GM23338 (cell line): ENCODE results near the gene MED13. TPM values are rescaled to one million over a fixed set of nuclear protein-coding genes. Genes with fewer than 3 reads are reported as not detected.
A peak's percentile ranks its signal among the peaks of the same experiment; 100 is the strongest.

Experiments used
- ATAC-seq: fragments of 200-7000 bp; cut with Tn5 transposase; 3 replicates; pipeline ENCODE4 v1.9.1; 2020
- DNase-seq: peaks from one replicate; pipeline ENCODE4 v3.0.0-alpha.2; 2015; ENCODE audit warnings: low spot score
- H2AFZ ChIP-seq: fragments of 200-600 bp; sonication (generic); 2 replicates; pipeline ENCODE4 v1.8.0; 2016; ENCODE audit warnings: antibody characterized with exemption, mild to moderate bottlenecking, moderate library complexity
- H3F3A ChIP-seq: fragments of 200-600 bp; sonication (generic); replicated peaks from 2 replicates; pipeline ENCODE4 v1.8.0; 2017; ENCODE audit warnings: antibody characterized with exemption, mixed run types, low read depth
- H3K27ac ChIP-seq: fragments of 200-600 bp; sonication (generic); 2 replicates; pipeline ENCODE4 v1.6.1; 2016; ENCODE audit warnings: low read depth
- H3K27me3 ChIP-seq: fragments of 200-600 bp; sonication (generic); 2 replicates; pipeline ENCODE4 v1.8.0; 2016; ENCODE audit warnings: mild to moderate bottlenecking, mixed run types, moderate library complexity; ENCODE audit not compliant: insufficient read depth
- H3K36me3 ChIP-seq: fragments of 200-600 bp; sonication (generic); 2 replicates; pipeline ENCODE4 v1.8.0; 2016; ENCODE audit warnings: mild to moderate bottlenecking; ENCODE audit not compliant: insufficient read depth
- H3K4me1 ChIP-seq: fragments of 200-600 bp; sonication (generic); 2 replicates; pipeline ENCODE4 v1.8.0; 2016; ENCODE audit warnings: mild to moderate bottlenecking, moderate library complexity; ENCODE audit not compliant: insufficient read depth
- H3K4me2 ChIP-seq: fragments of 200-600 bp; sonication (generic); 2 replicates; pipeline ENCODE4 v1.7.1; 2017; ENCODE audit warnings: mixed run types
- H3K4me3 ChIP-seq: fragments of 200-600 bp; sonication (generic); 2 replicates; pipeline ENCODE4 v1.6.1; 2016; ENCODE audit warnings: mixed run types
- H3K79me2 ChIP-seq: fragments of 200-600 bp; sonication (generic); replicated peaks from 2 replicates; pipeline ENCODE4 v1.8.0; 2017; ENCODE audit warnings: mild to moderate bottlenecking; ENCODE audit not compliant: insufficient read depth
- H3K9me2 ChIP-seq: fragments of 200-600 bp; sonication (generic); 2 replicates; pipeline ENCODE4 v1.8.0; 2017; ENCODE audit not compliant: insufficient read depth
- H4K20me1 ChIP-seq: fragments of 200-600 bp; sonication (generic); replicated peaks from 2 replicates; pipeline ENCODE4 v1.8.0; 2017; ENCODE audit warnings: mild to moderate bottlenecking; ENCODE audit not compliant: insufficient read depth
- H3K27ac Mint-ChIP-seq: 2 replicates; pipeline ENCODE4 v1.8.0; 2020; ENCODE audit warnings: inconsistent platforms, mild to moderate bottlenecking, moderate library complexity, mixed read lengths
- H3K27me3 Mint-ChIP-seq: 3 replicates; pipeline ENCODE4 v1.8.0; 2022; ENCODE audit warnings: low read depth, mild to moderate bottlenecking, moderate library complexity, mixed read lengths, inconsistent platforms; ENCODE audit not compliant: insufficient read depth, poor library complexity
- H3K36me3 Mint-ChIP-seq: 3 replicates; pipeline ENCODE4 v1.8.0; 2021; ENCODE audit warnings: low read depth, mild to moderate bottlenecking, inconsistent platforms, moderate library complexity, mixed read lengths
- H3K4me1 Mint-ChIP-seq: 3 replicates; pipeline ENCODE4 v1.8.0; 2020; ENCODE audit warnings: mild to moderate bottlenecking, inconsistent platforms, mixed read lengths
- H3K4me3 Mint-ChIP-seq: 3 replicates; pipeline ENCODE4 v1.8.0; 2021; ENCODE audit warnings: moderate library complexity, mild to moderate bottlenecking, inconsistent platforms, mixed read lengths
- H3K9me3 Mint-ChIP-seq: 3 replicates; pipeline ENCODE4 v1.8.0; 2020; ENCODE audit warnings: moderate library complexity, mild to moderate bottlenecking, inconsistent platforms, mixed read lengths
- CREB1 ChIP-seq: fragments of 250-450 bp; sonication (Bioruptor Pico); IDR thresholded peaks from 2 replicates; pipeline ENCODE4 v1.5.0; 2020; ENCODE audit warnings: low read depth, mild to moderate bottlenecking, moderate library complexity
- EZH2 ChIP-seq: fragments of 200-600 bp; sonication (generic); IDR thresholded peaks from one replicate; pipeline ENCODE4 v1.8.0; 2017; ENCODE audit warnings: antibody characterized with exemption, mild to moderate bottlenecking, low read depth; ENCODE audit not compliant: unreplicated experiment
- EZH2phosphoT487 ChIP-seq: fragments of 200-600 bp; sonication (generic); IDR thresholded peaks from one replicate; pipeline ENCODE4 v1.8.1; 2018; ENCODE audit warnings: antibody characterized with exemption; ENCODE audit not compliant: unreplicated experiment
- JUNB ChIP-seq: IDR thresholded peaks from one replicate; pipeline ENCODE4 v1.6.1; 2016; ENCODE audit warnings: antibody characterized with exemption; ENCODE audit not compliant: unreplicated experiment
- NANOG ChIP-seq: IDR thresholded peaks from 2 replicates; pipeline ENCODE4 v1.6.1; 2016; ENCODE audit warnings: antibody characterized with exemption, borderline replicate concordance
- POLR2AphosphoS5 ChIP-seq: IDR thresholded peaks from 2 replicates; pipeline ENCODE4 v1.6.1; 2016; ENCODE audit warnings: antibody characterized with exemption, low read depth
- STAT1 ChIP-seq: IDR thresholded peaks from one replicate; pipeline ENCODE4 v1.6.1; 2016; ENCODE audit warnings: antibody characterized with exemption; ENCODE audit not compliant: unreplicated experiment
- ZNF114 ChIP-seq: fragments of 250-450 bp; sonication (Bioruptor Pico); IDR thresholded peaks from 2 replicates; pipeline ENCODE4 v1.5.0; 2020; ENCODE audit warnings: mild to moderate bottlenecking, moderate library complexity
- ZNF331 ChIP-seq: fragments of 250-450 bp; sonication (Bioruptor Pico); IDR thresholded peaks from 2 replicates; pipeline ENCODE4 v1.5.0; 2020; ENCODE audit warnings: low read depth, mild to moderate bottlenecking, moderate library complexity
- polyA plus RNA-seq: library from polyadenylated mRNA; unstranded; fragments of >200 nt; fragmentation: Nextera tagmentation; extraction: Ambion mirVana; gene quantifications from 2 replicates; pipeline ENCODE4 v1.2.1, GENCODE V29; 2016
- total RNA-seq: library from RNA; depleted of rRNA; stranded (reverse); fragments of >200 nt; shearing (Covaris generic); gene quantifications from 2 replicates; pipeline ENCODE4 v1.2.3, GENCODE V29; 2014
- TF ChIP-seq, protein P1 (sequence below), 2 experiments: fragments of 200-600 bp in 1 of 2; sonication (generic) in 1 of 2; conservative IDR thresholded peaks; 2 replicates each; pipeline versions ENCODE4 v1.5.1 to v1.6.1; 2016 to 2017; ENCODE audit warnings: antibody characterized with exemption in 2 of 2, low read depth in 2 of 2, mild to moderate bottlenecking in 2 of 2, moderate library complexity in 1 of 2
- TF ChIP-seq, protein P2 (sequence below): IDR thresholded peaks from 2 replicates; pipeline ENCODE4 v1.6.1; 2016; ENCODE audit warnings: antibody characterized with exemption
- TF ChIP-seq, protein P3 (sequence below): fragments of 250-450 bp; sonication (Bioruptor Pico); IDR thresholded peaks from 2 replicates; pipeline ENCODE4 v1.5.0; 2020; ENCODE audit warnings: mild to moderate bottlenecking, moderate library complexity
- TF ChIP-seq, protein P4 (sequence below): IDR thresholded peaks from one replicate; pipeline ENCODE4 v1.6.1; 2018; ENCODE audit warnings: antibody characterized with exemption; ENCODE audit not compliant: unreplicated experiment

The MED13 gene
- total and polyA plus RNA-seq, 2 experiments from 2014 or later: 13.0 to 45.8 TPM

GRCh38 chr17:62091804-62092203, 26.7 kb upstream of the MED13 start:
- Histone ChIP-seq H3K36me3 (no peaks in the 10 kb centered on the region), H3K27ac (no peak overlapping the region), H3F3A (no peaks in the 10 kb centered on the region), H2AFZ (0 out of 2 replicates have a peak overlapping the region, but pooled peaks have one; percentile 63), H3K4me2 (no peak overlapping the region), H3K4me1 (no peaks in the 10 kb centered on the region), H3K79me2 (no peaks in the 10 kb centered on the region), H4K20me1 (no peaks in the 10 kb centered on the region), H3K9me2 (0 out of 2 replicates have a peak, but pooled peaks cover 3% of the 10 kb centered on the region), H3K4me3 (no peak overlapping the region), H3K27me3 (no peaks in the 10 kb centered on the region)
- no peak for ATAC-seq
- no peaks in the 10 kb centered on the region for H3K27me3 Mint-ChIP-seq
- TF ChIP-seq ZNF331 (CRISPR knock-in tag): no peak
- no peak for TF ChIP-seq CREB1
- TF ChIP-seq JUNB: no peak
- TF ChIP-seq, protein P1, sequence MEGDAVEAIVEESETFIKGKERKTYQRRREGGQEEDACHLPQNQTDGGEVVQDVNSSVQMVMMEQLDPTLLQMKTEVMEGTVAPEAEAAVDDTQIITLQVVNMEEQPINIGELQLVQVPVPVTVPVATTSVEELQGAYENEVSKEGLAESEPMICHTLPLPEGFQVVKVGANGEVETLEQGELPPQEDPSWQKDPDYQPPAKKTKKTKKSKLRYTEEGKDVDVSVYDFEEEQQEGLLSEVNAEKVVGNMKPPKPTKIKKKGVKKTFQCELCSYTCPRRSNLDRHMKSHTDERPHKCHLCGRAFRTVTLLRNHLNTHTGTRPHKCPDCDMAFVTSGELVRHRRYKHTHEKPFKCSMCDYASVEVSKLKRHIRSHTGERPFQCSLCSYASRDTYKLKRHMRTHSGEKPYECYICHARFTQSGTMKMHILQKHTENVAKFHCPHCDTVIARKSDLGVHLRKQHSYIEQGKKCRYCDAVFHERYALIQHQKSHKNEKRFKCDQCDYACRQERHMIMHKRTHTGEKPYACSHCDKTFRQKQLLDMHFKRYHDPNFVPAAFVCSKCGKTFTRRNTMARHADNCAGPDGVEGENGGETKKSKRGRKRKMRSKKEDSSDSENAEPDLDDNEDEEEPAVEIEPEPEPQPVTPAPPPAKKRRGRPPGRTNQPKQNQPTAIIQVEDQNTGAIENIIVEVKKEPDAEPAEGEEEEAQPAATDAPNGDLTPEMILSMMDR (conservative IDR thresholded peaks at IDR 0.05; ENCODE audit: low read depth in 2 of 2): no peak
- TF ChIP-seq NANOG: no peak
- TF ChIP-seq STAT1: no peak
- TF ChIP-seq POLR2AphosphoS5: no peak
- no peak for TF ChIP-seq EZH2
- TF ChIP-seq EZH2phosphoT487: no peak
- no peak for TF ChIP-seq ZNF114 (CRISPR knock-in tag)
- TF ChIP-seq, protein P2, sequence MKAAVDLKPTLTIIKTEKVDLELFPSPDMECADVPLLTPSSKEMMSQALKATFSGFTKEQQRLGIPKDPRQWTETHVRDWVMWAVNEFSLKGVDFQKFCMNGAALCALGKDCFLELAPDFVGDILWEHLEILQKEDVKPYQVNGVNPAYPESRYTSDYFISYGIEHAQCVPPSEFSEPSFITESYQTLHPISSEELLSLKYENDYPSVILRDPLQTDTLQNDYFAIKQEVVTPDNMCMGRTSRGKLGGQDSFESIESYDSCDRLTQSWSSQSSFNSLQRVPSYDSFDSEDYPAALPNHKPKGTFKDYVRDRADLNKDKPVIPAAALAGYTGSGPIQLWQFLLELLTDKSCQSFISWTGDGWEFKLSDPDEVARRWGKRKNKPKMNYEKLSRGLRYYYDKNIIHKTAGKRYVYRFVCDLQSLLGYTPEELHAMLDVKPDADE: no peak
- TF ChIP-seq, protein P3, sequence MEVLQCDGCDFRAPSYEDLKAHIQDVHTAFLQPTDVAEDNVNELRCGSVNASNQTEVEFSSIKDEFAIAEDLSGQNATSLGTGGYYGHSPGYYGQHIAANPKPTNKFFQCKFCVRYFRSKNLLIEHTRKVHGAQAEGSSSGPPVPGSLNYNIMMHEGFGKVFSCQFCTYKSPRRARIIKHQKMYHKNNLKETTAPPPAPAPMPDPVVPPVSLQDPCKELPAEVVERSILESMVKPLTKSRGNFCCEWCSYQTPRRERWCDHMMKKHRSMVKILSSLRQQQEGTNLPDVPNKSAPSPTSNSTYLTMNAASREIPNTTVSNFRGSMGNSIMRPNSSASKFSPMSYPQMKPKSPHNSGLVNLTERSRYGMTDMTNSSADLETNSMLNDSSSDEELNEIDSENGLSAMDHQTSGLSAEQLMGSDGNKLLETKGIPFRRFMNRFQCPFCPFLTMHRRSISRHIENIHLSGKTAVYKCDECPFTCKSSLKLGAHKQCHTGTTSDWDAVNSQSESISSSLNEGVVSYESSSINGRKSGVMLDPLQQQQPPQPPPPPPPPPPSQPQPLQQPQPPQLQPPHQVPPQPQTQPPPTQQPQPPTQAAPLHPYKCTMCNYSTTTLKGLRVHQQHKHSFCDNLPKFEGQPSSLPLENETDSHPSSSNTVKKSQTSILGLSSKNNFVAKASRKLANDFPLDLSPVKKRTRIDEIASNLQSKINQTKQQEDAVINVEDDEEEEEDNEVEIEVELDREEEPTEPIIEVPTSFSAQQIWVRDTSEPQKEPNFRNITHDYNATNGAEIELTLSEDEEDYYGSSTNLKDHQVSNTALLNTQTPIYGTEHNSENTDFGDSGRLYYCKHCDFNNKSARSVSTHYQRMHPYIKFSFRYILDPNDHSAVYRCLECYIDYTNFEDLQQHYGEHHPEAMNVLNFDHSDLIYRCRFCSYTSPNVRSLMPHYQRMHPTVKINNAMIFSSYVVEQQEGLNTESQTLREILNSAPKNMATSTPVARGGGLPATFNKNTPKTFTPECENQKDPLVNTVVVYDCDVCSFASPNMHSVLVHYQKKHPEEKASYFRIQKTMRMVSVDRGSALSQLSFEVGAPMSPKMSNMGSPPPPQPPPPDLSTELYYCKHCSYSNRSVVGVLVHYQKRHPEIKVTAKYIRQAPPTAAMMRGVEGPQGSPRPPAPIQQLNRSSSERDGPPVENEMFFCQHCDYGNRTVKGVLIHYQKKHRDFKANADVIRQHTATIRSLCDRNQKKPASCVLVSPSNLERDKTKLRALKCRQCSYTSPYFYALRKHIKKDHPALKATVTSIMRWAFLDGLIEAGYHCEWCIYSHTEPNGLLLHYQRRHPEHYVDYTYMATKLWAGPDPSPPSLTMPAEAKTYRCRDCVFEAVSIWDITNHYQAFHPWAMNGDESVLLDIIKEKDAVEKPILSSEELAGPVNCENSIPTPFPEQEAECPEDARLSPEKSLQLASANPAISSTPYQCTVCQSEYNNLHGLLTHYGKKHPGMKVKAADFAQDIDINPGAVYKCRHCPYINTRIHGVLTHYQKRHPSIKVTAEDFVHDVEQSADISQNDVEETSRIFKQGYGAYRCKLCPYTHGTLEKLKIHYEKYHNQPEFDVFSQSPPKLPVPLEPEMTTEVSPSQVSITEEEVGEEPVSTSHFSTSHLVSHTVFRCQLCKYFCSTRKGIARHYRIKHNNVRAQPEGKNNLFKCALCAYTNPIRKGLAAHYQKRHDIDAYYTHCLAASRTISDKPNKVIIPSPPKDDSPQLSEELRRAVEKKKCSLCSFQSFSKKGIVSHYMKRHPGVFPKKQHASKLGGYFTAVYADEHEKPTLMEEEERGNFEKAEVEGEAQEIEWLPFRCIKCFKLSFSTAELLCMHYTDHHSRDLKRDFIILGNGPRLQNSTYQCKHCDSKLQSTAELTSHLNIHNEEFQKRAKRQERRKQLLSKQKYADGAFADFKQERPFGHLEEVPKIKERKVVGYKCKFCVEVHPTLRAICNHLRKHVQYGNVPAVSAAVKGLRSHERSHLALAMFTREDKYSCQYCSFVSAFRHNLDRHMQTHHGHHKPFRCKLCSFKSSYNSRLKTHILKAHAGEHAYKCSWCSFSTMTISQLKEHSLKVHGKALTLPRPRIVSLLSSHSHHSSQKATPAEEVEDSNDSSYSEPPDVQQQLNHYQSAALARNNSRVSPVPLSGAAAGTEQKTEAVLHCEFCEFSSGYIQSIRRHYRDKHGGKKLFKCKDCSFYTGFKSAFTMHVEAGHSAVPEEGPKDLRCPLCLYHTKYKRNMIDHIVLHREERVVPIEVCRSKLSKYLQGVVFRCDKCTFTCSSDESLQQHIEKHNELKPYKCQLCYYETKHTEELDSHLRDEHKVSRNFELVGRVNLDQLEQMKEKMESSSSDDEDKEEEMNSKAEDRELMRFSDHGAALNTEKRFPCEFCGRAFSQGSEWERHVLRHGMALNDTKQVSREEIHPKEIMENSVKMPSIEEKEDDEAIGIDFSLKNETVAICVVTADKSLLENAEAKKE (CRISPR knock-in tag): no peak
- TF ChIP-seq, protein P4, sequence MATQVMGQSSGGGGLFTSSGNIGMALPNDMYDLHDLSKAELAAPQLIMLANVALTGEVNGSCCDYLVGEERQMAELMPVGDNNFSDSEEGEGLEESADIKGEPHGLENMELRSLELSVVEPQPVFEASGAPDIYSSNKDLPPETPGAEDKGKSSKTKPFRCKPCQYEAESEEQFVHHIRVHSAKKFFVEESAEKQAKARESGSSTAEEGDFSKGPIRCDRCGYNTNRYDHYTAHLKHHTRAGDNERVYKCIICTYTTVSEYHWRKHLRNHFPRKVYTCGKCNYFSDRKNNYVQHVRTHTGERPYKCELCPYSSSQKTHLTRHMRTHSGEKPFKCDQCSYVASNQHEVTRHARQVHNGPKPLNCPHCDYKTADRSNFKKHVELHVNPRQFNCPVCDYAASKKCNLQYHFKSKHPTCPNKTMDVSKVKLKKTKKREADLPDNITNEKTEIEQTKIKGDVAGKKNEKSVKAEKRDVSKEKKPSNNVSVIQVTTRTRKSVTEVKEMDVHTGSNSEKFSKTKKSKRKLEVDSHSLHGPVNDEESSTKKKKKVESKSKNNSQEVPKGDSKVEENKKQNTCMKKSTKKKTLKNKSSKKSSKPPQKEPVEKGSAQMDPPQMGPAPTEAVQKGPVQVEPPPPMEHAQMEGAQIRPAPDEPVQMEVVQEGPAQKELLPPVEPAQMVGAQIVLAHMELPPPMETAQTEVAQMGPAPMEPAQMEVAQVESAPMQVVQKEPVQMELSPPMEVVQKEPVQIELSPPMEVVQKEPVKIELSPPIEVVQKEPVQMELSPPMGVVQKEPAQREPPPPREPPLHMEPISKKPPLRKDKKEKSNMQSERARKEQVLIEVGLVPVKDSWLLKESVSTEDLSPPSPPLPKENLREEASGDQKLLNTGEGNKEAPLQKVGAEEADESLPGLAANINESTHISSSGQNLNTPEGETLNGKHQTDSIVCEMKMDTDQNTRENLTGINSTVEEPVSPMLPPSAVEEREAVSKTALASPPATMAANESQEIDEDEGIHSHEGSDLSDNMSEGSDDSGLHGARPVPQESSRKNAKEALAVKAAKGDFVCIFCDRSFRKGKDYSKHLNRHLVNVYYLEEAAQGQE: no peak
- no peak overlapping the region for H3K4me3 Mint-ChIP-seq
- no peaks in the 10 kb centered on the region for H3K4me1 Mint-ChIP-seq
- no peaks in the 10 kb centered on the region for H3K9me3 Mint-ChIP-seq
- no peak for DNase-seq
- no peaks in the 10 kb centered on the region for H3K36me3 Mint-ChIP-seq
- H3K27ac Mint-ChIP-seq: no peak overlapping the region
